NCI-H526 (cell line): ENCODE measurements around the gene TBC1D8.
A peak's percentile ranks its signal among the peaks of the same experiment; 100 is the strongest.

ENCODE experiments used
- DNase-seq, 2 experiments: peaks; one replicate each; lab custom pipeline; 2025; lab: John Stamatoyannopoulos, UW

Gene TBC1D8

GRCh38 chr2:101135412-101136296, 15.5 kb downstream of the TBC1D8 start:
- no peak for DNase-seq

DNA sequence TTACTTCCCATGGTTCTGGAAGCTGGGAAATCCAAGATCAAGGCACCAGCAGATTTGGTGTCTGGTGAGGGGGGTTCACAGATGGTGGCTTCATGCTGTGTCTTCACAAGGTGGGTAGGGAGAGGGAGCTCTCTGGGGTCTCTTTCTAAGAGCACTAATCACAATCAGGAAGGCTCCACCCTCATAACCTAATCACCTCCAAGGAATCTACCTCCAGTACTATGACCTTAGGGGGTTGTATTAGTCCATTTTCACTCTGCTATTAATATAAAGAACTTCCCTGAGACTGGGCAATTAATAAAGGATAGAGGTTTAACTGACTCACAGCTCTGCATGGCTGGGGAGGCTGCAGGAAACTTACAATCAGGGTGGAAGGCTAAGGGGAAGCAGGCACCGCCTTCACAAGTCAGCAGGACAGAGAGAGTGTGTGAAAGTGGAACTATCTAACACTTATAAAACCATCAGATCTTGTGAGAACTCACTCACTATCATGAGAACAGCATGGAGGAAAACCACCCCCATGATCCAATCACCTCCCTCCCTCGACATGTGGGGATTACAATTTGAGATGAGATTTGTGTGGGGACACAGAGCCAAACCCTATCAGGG, 17.6 kb downstream of the TBC1D8 start:
- DNase-seq = no peak

DNA sequence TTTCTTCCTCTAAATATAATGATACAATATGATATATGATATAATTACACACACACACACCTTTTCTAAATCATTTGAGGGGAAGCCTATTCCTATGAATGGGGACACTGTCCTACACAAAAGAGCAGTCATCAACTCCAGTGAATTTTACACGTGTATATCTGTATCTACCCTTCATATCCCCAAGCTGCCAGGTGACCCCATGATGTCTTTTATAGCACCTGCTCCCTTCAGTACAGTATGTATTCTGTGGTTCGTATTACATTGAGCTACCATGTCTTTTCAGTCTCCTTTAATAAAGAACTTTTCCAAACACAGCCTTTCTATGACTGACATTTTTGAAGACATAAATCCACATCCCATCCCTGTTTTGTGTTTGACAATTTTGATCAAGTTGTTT, 19.0 kb downstream of the TBC1D8 start:
- DNase-seq = no peak

GRCh38 chr2:101130081-101130480, 21.1 kb downstream of the TBC1D8 start:
- no peak for DNase-seq

- DNase-seq = no peak
Observed at GRCh38 chr2:101127319-101128056, 23.7 kb downstream of the TBC1D8 start.

DNA sequence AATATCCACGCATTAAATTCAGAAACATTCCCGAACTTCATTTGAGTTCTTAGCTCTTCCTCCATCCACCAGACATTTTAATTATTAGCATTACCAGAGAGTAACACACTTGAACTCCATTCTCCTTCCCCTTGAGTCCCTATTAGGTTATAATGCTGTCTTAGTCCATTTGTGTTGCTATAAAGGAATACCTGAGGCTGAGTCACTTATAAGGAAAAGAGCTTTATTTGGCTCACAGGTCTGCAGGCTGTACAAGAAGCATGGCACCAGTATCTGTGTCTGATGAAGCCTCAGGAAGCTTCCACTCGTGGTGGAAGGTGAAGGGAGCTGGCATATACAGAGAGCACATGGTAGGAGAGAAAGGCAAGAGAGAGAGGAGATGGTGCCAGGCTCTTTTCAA, 25.4 kb downstream of the TBC1D8 start:
- DNase-seq = no peak

GRCh38 chr2:101125374-101125773, 25.8 kb downstream of the TBC1D8 start:
- DNase-seq = no peak

DNA sequence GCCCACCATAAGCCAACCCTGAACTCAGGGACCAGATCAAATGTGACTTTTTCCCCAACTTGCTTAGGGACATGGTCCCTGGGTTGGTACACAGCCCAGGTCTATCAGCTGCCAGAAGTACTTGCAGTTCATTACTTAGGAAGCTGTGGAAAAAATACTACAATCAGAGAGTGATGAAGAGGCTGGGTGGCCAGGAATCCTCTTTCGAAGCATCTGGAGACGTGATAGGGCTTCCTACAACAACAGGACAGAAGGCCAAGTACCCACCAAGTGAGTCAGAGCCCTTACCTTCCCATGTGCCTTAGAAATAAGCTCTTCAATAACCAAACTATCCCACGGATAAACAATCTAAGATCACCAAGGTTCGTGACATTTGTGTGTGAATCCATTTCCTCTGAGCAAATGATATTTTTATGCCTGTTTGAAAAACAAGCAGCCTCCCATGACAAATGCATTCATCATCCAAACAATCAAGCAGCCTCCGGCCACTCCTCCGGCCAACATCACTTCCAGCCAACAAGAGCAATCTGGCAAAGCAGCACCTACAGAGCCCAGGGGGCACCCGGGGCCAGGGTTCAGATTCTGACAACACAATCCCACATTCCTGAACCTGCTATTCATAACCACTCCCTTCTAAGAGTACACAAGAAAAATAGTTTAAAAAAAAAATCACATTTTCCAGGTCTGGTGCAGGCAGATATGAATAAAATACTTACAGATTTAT, 26.4 kb downstream of the TBC1D8 start:
- DNase-seq = no peak

GRCh38 chr2:101123795-101124471, 27.2 kb downstream of the TBC1D8 start:
- DNase-seq = no peak

DNA sequence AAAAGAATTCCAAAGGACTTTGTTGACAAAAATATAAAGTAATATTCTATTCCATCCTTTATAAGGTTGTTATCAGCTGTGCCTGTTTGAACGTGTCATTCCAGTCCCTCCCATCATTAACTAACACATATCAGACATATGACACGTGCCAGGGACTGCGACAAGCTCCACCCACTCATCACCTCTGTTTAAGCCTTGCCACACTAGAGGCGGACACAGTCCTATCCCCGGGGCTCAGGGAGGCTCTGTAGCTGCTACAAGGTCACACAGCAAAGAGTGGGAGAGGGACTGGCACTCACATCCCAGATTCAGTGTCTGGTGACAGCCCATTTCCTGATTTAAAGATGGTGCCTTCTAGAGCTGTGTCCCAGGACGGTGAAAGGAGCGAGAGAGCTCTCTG, 30.0 kb downstream of the TBC1D8 start:
- no peak for DNase-seq

GRCh38 chr2:101120124-101120996, 30.8 kb downstream of the TBC1D8 start:
- DNase-seq = peak; percentile 42 to 62

GRCh38 chr2:101119431-101119830, 31.8 kb downstream of the TBC1D8 start:
- no peak for DNase-seq

- no peak for DNase-seq
Observed at GRCh38 chr2:101116841-101117552, 34.2 kb downstream of the TBC1D8 start.

DNA sequence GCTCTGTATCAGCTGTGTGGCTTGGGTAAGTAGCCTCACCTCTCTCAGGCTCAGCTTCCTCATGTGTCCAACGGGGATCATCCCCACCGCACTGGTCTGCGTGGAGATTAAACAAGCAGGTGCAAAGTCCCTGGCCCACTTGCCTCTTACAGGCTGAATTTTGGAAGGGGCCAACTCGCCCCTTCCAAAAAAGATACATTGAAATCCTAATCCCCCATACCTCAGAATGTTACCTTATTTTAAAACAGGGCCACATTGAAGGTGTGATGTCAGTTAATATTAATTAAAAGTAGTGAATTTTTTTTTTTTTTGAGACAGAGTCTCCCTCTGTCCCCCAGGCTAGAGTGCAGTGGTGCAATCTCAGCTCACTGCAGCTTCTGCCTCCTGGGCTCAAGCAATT, 34.8 kb downstream of the TBC1D8 start:
- DNase-seq = no peak

GRCh38 chr2:101115664-101116063, 35.5 kb downstream of the TBC1D8 start:
- no peak for DNase-seq

DNA sequence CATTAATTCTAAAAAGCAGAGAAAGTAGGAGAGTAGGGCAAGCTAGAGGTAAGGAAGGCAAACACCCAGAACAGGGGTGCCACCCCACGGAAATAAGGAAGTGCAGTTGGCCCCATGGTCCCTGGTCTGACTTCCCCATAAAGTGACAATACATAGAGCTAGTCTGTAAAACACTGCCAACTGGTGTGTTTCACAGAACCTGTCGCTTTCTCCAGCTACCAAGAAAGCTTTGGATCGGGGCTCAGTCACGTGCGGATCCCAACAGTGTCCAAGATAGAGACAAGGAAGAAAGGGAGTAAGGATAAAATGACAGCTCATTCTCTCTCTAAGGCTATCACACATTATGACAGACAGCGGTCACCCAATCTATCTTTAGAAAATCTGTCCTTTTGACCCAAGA, 36.4 kb downstream of the TBC1D8 start:
- DNase-seq = no peak

GRCh38 chr2:101114268-101114783, 36.9 kb downstream of the TBC1D8 start:
- DNase-seq = no peak

- DNase-seq = peak; percentile 70 to 78
Observed at GRCh38 chr2:101113441-101114267, 37.5 kb downstream of the TBC1D8 start.

- DNase-seq = no peak
Observed at GRCh38 chr2:101112772-101113157, 38.4 kb downstream of the TBC1D8 start.
